ENCODE results near the gene IGF1R.
A peak's percentile ranks its signal among the peaks of the same experiment; 100 is the strongest.

- no peak for TF ChIP-seq EZH2 (IDR thresholded peaks at IDR 0.05; ENCODE audit: borderline replicate concordance, low read depth, low read length, severe bottlenecking)
- TF ChIP-seq POLR2AphosphoS5 (IDR thresholded peaks at IDR 0.05; ENCODE audit: insufficient read depth, low read depth, low read length), result peak; percentile 44
- peak in 1 of 2 donors; percentile 0 for TF ChIP-seq CTCF (IDR thresholded peaks at IDR 0.05; ENCODE audit: extremely low read depth in 1 of 2, insufficient read depth in 1 of 2, low read depth in 1 of 2, low read length in 2 of 2)
- TF ChIP-seq GATA2 (IDR thresholded peaks at IDR 0.05; ENCODE audit: insufficient read depth, insufficient read length, low read depth, low read length), result no peak
- no peak for TF ChIP-seq POLR2A (IDR thresholded peaks at IDR 0.05; ENCODE audit: low read depth, low read length)
- no peak for TF ChIP-seq JUN (IDR thresholded peaks at IDR 0.05; ENCODE audit: borderline replicate concordance, insufficient read depth, insufficient read length, low read depth)
These were observed at the start of gene IGF1R for GRCh38 chr15:98647774-98648653.
